CD4-positive, alpha-beta T cell (primary cell): ENCODE data around the gene SRSF2. TPM values are rescaled to one million over a fixed set of nuclear protein-coding genes. Genes with fewer than 3 reads are reported as not detected.

Experiments used
- ATAC-seq: fragments of 200-7000 bp; cut with Tn5 transposase; one replicate; pipeline ENCODE4 v1.10.0; 2022; ENCODE audit warnings: mild to moderate bottlenecking; ENCODE audit not compliant: poor library complexity
- CTCF ChIA-PET: fragments of 350-600 bp; sonication (Branson Sonifier 250); formaldehyde crosslinking; loops from one replicate; lab custom pipeline; 2021; ENCODE audit warnings: antibody characterized with exemption, inconsistent platforms; lab: Charles Lee
- POLR2A ChIA-PET: fragments of 350-600 bp; sonication (Branson Sonifier 250); formaldehyde crosslinking; loops from one replicate; lab custom pipeline; 2021; ENCODE audit warnings: antibody characterized with exemption, inconsistent platforms; lab: Charles Lee
- DNase-seq, 14 experiments: peaks; one replicate each; pipeline ENCODE4 v3.0.0-alpha.2; 2013 to 2020; ENCODE audit warnings: mixed read lengths in 2 of 14
- H3K27ac ChIP-seq, 2 donors: one replicate each; pipeline versions ENCODE4 v1.5.1 to v1.7.0; 2013; ENCODE audit warnings: low read length in 2 of 2, low read depth in 1 of 2, mild to moderate bottlenecking in 1 of 2
- H3K27me3 ChIP-seq, 2 experiments: 1 replicate in 1 of 2; 2 replicates in 1 of 2; pipeline versions ENCODE4 v1.6.1 to v1.7.0; 2013; ENCODE audit warnings: low read length in 2 of 2, control low read depth in 1 of 2, mild to moderate bottlenecking in 1 of 2, moderate library complexity in 1 of 2; ENCODE audit not compliant: insufficient read depth in 2 of 2, control insufficient read depth in 1 of 2
- H3K36me3 ChIP-seq: one replicate; pipeline ENCODE4 v1.6.1; 2013; ENCODE audit warnings: low read length, control low read depth; ENCODE audit not compliant: insufficient read depth
- H3K4me1 ChIP-seq: one replicate; pipeline ENCODE4 v1.6.1; 2013; ENCODE audit warnings: low read length, control low read depth; ENCODE audit not compliant: insufficient read depth
- H3K4me3 ChIP-seq: one replicate; pipeline ENCODE4 v1.5.1; 2013; ENCODE audit warnings: mild to moderate bottlenecking, low read length, moderate library complexity
- H3K9me3 ChIP-seq, 2 experiments: 1 replicate in 1 of 2; 2 replicates in 1 of 2; pipeline versions ENCODE4 v1.6.1 to v1.7.0; 2013; ENCODE audit warnings: low read length in 2 of 2, mild to moderate bottlenecking in 2 of 2, control low read depth in 1 of 2, moderate library complexity in 1 of 2; ENCODE audit not compliant: control insufficient read depth in 1 of 2, insufficient read depth in 1 of 2
- H3K27ac Mint-ChIP-seq: one replicate; pipeline ENCODE4 v1.8.0; 2020; ENCODE audit warnings: mixed read lengths
- H3K27me3 Mint-ChIP-seq: one replicate; pipeline ENCODE4 v1.8.0; 2021; ENCODE audit warnings: mixed read lengths
- H3K36me3 Mint-ChIP-seq: one replicate; pipeline ENCODE4 v1.8.0; 2021; ENCODE audit warnings: low read depth, mixed read lengths
- H3K4me1 Mint-ChIP-seq: one replicate; pipeline ENCODE4 v1.8.0; 2021; ENCODE audit warnings: low read depth, mixed read lengths
- H3K4me3 Mint-ChIP-seq: one replicate; pipeline ENCODE4 v1.8.0; 2020; ENCODE audit warnings: mild to moderate bottlenecking, mixed read lengths
- H3K9me3 Mint-ChIP-seq: one replicate; pipeline ENCODE4 v1.8.0; 2020; ENCODE audit warnings: mixed read lengths
- CTCF ChIP-seq: fragments of 200-600 bp; IDR thresholded peaks from one replicate; pipeline ENCODE4 v1.8.0; 2022; ENCODE audit warnings: antibody characterized with exemption, mild to moderate bottlenecking
- intact Hi-C, 2 experiments: fragments of 100-400 bp; cut with DNase I in 1 of 2; cut with micrococcal nuclease in 1 of 2; formaldehyde crosslinking; loops; one replicate each; pipeline versions ENCODE4 v1.15.1 to v1.9.0; 2023 to 2025; cut with DNase I, micrococcal nuclease
- total RNA-seq, 174 experiments: library from RNA in 2 of 174; stranded (reverse) in 2 of 174; gene quantifications; one replicate each; pipeline ENCODE4 v1.2.3 and lab custom pipeline; 2021 to 2026

SRSF2 gene
- total RNA-seq, 2 experiments from 2014 or later = 448 to 460 TPM

- Mint-ChIP-seq H3K27ac (no peak overlapping the region), H3K9me3 (no peaks in the 10 kb centered on the region), H3K4me3 (no peak overlapping the region), H3K27me3 (no peaks in the 10 kb centered on the region), H3K36me3 (no peaks in the 10 kb centered on the region), H3K4me1 (no peaks in the 10 kb centered on the region)
- peaks cover 3% of the 10 kb centered on the region for H3K4me1 ChIP-seq
- CTCF ChIA-PET = no interaction called here
- no peak for TF ChIP-seq CTCF
- H3K27me3 ChIP-seq = no peaks in the 10 kb centered on the region
- no peak overlapping the region for H3K27ac ChIP-seq
- ATAC-seq (no peak), DNase-seq (no peak)
- POLR2A ChIA-PET = interaction anchor here (0.6 kb wide), 1 partner anchor 1239 kb away, joined by 3 read pairs; no protein-coding TSS in a partner anchor
- no peaks in the 10 kb centered on the region for H3K36me3 ChIP-seq
- no peaks in the 10 kb centered on the region for H3K9me3 ChIP-seq
- no peak overlapping the region for H3K4me3 ChIP-seq
- intact Hi-C loops = no loop called here
Observed at GRCh38 chr17:76702941-76703637, 34.0 kb downstream of the SRSF2 start.

- intact Hi-C loops = no loop called here
- H3K9me3 Mint-ChIP-seq = no peaks in the 10 kb centered on the region
Observed at GRCh38 chr17:76702076-76702475, 35.1 kb downstream of the SRSF2 start.

GRCh38 chr17:76701471-76701967, 35.6 kb downstream of the SRSF2 start:
- Mint-ChIP-seq H3K9me3 (no peaks in the 10 kb centered on the region), H3K4me3 (no peak overlapping the region), H3K27me3 (no peaks in the 10 kb centered on the region), H3K36me3 (no peaks in the 10 kb centered on the region), H3K27ac (no peak overlapping the region), H3K4me1 (no peaks in the 10 kb centered on the region)
- intact Hi-C loops = no loop called here
- peaks cover 3% of the 10 kb centered on the region for H3K4me1 ChIP-seq
- H3K9me3 ChIP-seq = no peaks in the 10 kb centered on the region
- H3K4me3 ChIP-seq = no peak overlapping the region
- no peak for TF ChIP-seq CTCF
- ChIA-PET CTCF (no interaction called here), POLR2A (no interaction called here)
- no peaks in the 10 kb centered on the region for H3K27me3 ChIP-seq
- ATAC-seq = no peak
- H3K36me3 ChIP-seq = no peaks in the 10 kb centered on the region
- no peak for DNase-seq
- H3K27ac ChIP-seq = no peak overlapping the region

More at GRCh38 chr17:76702076-76702475, 35.1 kb downstream of the SRSF2 start:
- DNase-seq (no peak), ATAC-seq (no peak)
- Histone ChIP-seq H3K27me3 (no peaks in the 10 kb centered on the region), H3K27ac (no peak overlapping the region), H3K4me3 (no peak overlapping the region), H3K9me3 (no peaks in the 10 kb centered on the region), H3K4me1 (peaks cover 3% of the 10 kb centered on the region), H3K36me3 (no peaks in the 10 kb centered on the region)
- H3K36me3 Mint-ChIP-seq = no peaks in the 10 kb centered on the region
- CTCF ChIA-PET = interaction anchor here (0.6 kb wide), 1 partner anchor 714 kb away, joined by 3 read pairs; no protein-coding TSS in a partner anchor
- no peaks in the 10 kb centered on the region for H3K4me1 Mint-ChIP-seq
- no peak overlapping the region for H3K27ac Mint-ChIP-seq
- H3K4me3 Mint-ChIP-seq = no peak overlapping the region
- no peak for TF ChIP-seq CTCF
- H3K27me3 Mint-ChIP-seq = no peaks in the 10 kb centered on the region
- POLR2A ChIA-PET = no interaction called here
